ENCODE results near the gene GOLGA2.

DNA sequence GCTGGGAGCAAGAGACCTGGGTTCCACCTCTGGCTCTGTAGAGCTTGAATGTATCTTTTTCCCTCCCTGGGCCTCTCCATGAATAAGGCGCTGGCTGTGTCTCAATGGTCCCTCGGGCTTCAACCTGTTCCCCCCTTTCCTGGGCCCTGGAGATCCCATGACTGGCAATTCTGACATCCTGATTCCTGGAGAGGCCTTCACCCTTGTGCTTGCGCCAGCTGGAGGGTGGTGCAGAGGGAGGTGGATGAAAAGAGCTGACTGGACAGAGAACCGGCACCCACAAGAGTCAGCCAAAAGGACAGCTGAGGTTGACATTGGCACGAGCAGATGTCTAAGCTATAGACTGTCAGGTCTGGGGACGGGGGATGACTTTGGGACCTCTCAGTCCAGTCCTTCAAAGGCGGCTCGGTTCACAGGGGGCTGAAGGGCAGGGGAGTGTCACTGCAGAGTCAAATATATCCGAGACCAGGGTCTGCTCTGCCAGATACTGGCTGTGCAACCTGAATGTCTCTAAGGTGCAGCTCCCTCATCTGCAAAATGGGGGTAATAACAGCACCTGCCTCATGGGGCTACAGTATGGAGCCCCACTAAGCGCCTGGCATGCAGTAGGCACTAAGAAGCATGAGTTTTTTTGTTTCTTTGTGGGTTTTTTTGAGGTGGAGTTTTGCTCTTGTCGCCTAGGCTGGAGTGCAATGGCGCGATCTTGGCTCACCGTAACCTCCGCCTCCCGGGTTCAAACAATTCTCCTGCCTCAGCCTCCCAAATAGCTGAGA lies 58.8 kb downstream of the GOLGA2 start:
- TF ChIP-seq, protein P1, sequence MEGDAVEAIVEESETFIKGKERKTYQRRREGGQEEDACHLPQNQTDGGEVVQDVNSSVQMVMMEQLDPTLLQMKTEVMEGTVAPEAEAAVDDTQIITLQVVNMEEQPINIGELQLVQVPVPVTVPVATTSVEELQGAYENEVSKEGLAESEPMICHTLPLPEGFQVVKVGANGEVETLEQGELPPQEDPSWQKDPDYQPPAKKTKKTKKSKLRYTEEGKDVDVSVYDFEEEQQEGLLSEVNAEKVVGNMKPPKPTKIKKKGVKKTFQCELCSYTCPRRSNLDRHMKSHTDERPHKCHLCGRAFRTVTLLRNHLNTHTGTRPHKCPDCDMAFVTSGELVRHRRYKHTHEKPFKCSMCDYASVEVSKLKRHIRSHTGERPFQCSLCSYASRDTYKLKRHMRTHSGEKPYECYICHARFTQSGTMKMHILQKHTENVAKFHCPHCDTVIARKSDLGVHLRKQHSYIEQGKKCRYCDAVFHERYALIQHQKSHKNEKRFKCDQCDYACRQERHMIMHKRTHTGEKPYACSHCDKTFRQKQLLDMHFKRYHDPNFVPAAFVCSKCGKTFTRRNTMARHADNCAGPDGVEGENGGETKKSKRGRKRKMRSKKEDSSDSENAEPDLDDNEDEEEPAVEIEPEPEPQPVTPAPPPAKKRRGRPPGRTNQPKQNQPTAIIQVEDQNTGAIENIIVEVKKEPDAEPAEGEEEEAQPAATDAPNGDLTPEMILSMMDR (conservative IDR thresholded peaks at IDR 0.05) = no peak
- no peak for TF ChIP-seq EZH2 (IDR thresholded peaks at IDR 0.05; ENCODE audit: low read depth)

All from PC-9 (cell line).